Endothelial cell of umbilical vein (primary cell): ENCODE data around the gene DKK3. TPM values are rescaled to one million over a fixed set of nuclear protein-coding genes. Genes with fewer than 3 reads are reported as not detected.
A peak's percentile ranks its signal among the peaks of the same experiment; 100 is the strongest.

Experiments
- BruUV-seq: library from RNA; stranded (reverse); fragments of 400-500 nt; replicated peaks from 2 replicates; lab custom pipeline; 2021; lab: Mats Ljungman, UMichigan
- CTCF ChIA-PET: fragments of 300-600, 350-600 bp; sonication (Branson Sonifier 250); formaldehyde crosslinking; loops from one replicate; lab custom pipeline; 2021; ENCODE audit warnings: antibody characterized with exemption, inconsistent platforms; lab: Charles Lee
- POLR2A ChIA-PET: fragments of 300-600, 350-600 bp; sonication (Branson Sonifier 250); formaldehyde crosslinking; loops from one replicate; lab custom pipeline; 2021; ENCODE audit warnings: antibody characterized with exemption, inconsistent platforms; lab: Charles Lee
- DNase-seq: peaks from one replicate; pipeline ENCODE4 v3.0.0-alpha.2; 2011; ENCODE audit warnings: low read depth, low spot score
- FAIRE-seq: peaks from 2 replicates; lab custom pipeline; 2011; peaks lifted over from hg19 to GRCh38; lab: Jason Lieb, UNC
- H2AFZ ChIP-seq: 2 replicates; pipeline ENCODE4 v1.6.0; 2012; ENCODE audit warnings: low read depth, low read length, control low read depth, inconsistent platforms
- H3K27ac ChIP-seq: 2 replicates; pipeline ENCODE4 v1.5.1; 2011; ENCODE audit warnings: low read depth, mild to moderate bottlenecking, control low read depth, low read length, moderate library complexity; ENCODE audit not compliant: insufficient read depth
- H3K27me3 ChIP-seq, 2 experiments: 2 replicates each; pipeline versions ENCODE4 v1.6.0 to v1.6.1; 2011; ENCODE audit warnings: low read length in 2 of 2, mixed read lengths in 1 of 2; ENCODE audit not compliant: control insufficient read depth in 2 of 2, insufficient read depth in 2 of 2
- H3K36me3 ChIP-seq, 2 experiments: 2 replicates in 1 of 2; 3 replicates in 1 of 2; pipeline ENCODE4 v1.5.1; 2011; ENCODE audit warnings: low read length in 2 of 2, mild to moderate bottlenecking in 1 of 2, moderate library complexity in 1 of 2; ENCODE audit not compliant: control insufficient read depth in 2 of 2, insufficient read depth in 2 of 2; ENCODE audit errors: extremely low read depth in 1 of 2
- H3K4me1 ChIP-seq: 3 replicates; pipeline ENCODE4 v1.5.1; 2011; ENCODE audit warnings: mild to moderate bottlenecking, low read length; ENCODE audit not compliant: control insufficient read depth, insufficient read depth; ENCODE audit errors: extremely low read depth
- H3K4me2 ChIP-seq: 2 replicates; pipeline ENCODE4 v1.6.1; 2011; ENCODE audit warnings: low read length, control low read depth, mixed read lengths; ENCODE audit not compliant: insufficient read depth
- H3K4me3 ChIP-seq, 3 experiments: fragments of 200-600 bp in 1 of 3; sonication (generic), shearing (Covaris generic) in 1 of 3; replicated peaks in 1 of 3; 2 replicates each; pipeline ENCODE4 v1.5.1; 2011 to 2016; ENCODE audit warnings: control low read depth in 3 of 3, low read length in 3 of 3, mild to moderate bottlenecking in 2 of 3, inconsistent platforms in 1 of 3, low read depth in 1 of 3, moderate library complexity in 1 of 3; ENCODE audit not compliant: insufficient read depth in 1 of 3
- H3K79me2 ChIP-seq: 2 replicates; pipeline ENCODE4 v1.6.0; 2012; ENCODE audit warnings: low read length, inconsistent platforms; ENCODE audit not compliant: control insufficient read depth, insufficient read depth
- H3K9ac ChIP-seq: replicated peaks from 2 replicates; pipeline ENCODE3; 2011; ENCODE audit warnings: low read length, control low read depth; ENCODE audit not compliant: insufficient read depth; ENCODE audit errors: extremely low read depth
- H3K9me1 ChIP-seq: replicated peaks from 3 replicates; pipeline ENCODE4 v1.6.0; 2011; ENCODE audit warnings: mild to moderate bottlenecking, low read length; ENCODE audit not compliant: control insufficient read depth, insufficient read depth; ENCODE audit errors: extremely low read depth
- H3K9me3 ChIP-seq: replicated peaks from 2 replicates; pipeline ENCODE4 v1.5.1; 2012; ENCODE audit warnings: low read length, inconsistent platforms; ENCODE audit not compliant: control insufficient read depth, insufficient read depth
- H4K20me1 ChIP-seq: replicated peaks from 2 replicates; pipeline ENCODE3; 2011; ENCODE audit warnings: mild to moderate bottlenecking, low read length; ENCODE audit not compliant: control insufficient read depth, insufficient read depth; ENCODE audit errors: extremely low read depth
- EZH2 ChIP-seq: IDR thresholded peaks from 2 replicates; pipeline ENCODE4 v1.6.1; 2012; ENCODE audit warnings: borderline replicate concordance, low read depth, mild to moderate bottlenecking, moderate library complexity, low read length, inconsistent platforms; ENCODE audit not compliant: severe bottlenecking
- FOS ChIP-seq: IDR thresholded peaks from 2 replicates; pipeline ENCODE4 v1.6.1; 2011; ENCODE audit warnings: mild to moderate bottlenecking, low read length, moderate library complexity, borderline replicate concordance; ENCODE audit not compliant: insufficient read depth
- GATA2 ChIP-seq: IDR thresholded peaks from 2 replicates; pipeline ENCODE4 v1.7.0; 2011; ENCODE audit warnings: low read depth, mild to moderate bottlenecking, moderate library complexity, mixed read lengths, low read length; ENCODE audit not compliant: insufficient read length, insufficient read depth
- JUN ChIP-seq: IDR thresholded peaks from 2 replicates; pipeline ENCODE4 v1.6.1; 2011; ENCODE audit warnings: borderline replicate concordance, low read depth; ENCODE audit not compliant: insufficient read length, insufficient read depth
- MYC ChIP-seq: IDR thresholded peaks from one replicate; pipeline ENCODE4 v1.6.1; 2011; ENCODE audit warnings: mild to moderate bottlenecking, low read depth, low read length
- POLR2A ChIP-seq: IDR thresholded peaks from 2 replicates; pipeline ENCODE4 v1.6.1; 2012; ENCODE audit warnings: low read depth, mild to moderate bottlenecking, control low read depth, low read length
- POLR2AphosphoS5 ChIP-seq: IDR thresholded peaks from 2 replicates; pipeline ENCODE4 v1.6.1; 2012; ENCODE audit warnings: low read depth, mild to moderate bottlenecking, control low read depth, low read length, moderate library complexity; ENCODE audit not compliant: insufficient read depth
- dilution Hi-C: fragments of 300-500 bp; cut with MboI; formaldehyde crosslinking; loops from one replicate; pipeline ENCODE4 v1.15.0; 2019; ENCODE audit warnings: low sequenced_read_pairs; ENCODE audit not compliant: extremely low pct_ligation_motif_present
- intact Hi-C: fragments of 100-400 bp; cut with micrococcal nuclease; formaldehyde crosslinking; loops from one replicate; pipeline ENCODE4 v1.10.0; 2022
- polyA plus RNA-seq, 4 experiments: library from polyadenylated mRNA; depleted of rRNA in 3 of 4; stranded (reverse) in 3 of 4; unstranded in 1 of 4; fragments of >200 nt; gene quantifications; 2 replicates each; pipeline versions ENCODE4 v1.2.1 to v1.2.3, GENCODE V29; 2011 to 2012; ENCODE audit warnings: missing spikeins in 1 of 4
- total RNA-seq: library from RNA; stranded (reverse); gene quantifications from 2 replicates; pipeline ENCODE4 v1.2.3, GENCODE V29; 2021
- TF ChIP-seq, protein P1 (sequence below): IDR thresholded peaks from 2 replicates; pipeline ENCODE4 v1.6.1; 2011; ENCODE audit not compliant: insufficient read depth, insufficient read length
- TF ChIP-seq, protein P2 (sequence below), 2 donors: IDR thresholded peaks; 1 replicate in 1 of 2; 2 replicates in 1 of 2; pipeline ENCODE4 v1.5.1; 2011; ENCODE audit warnings: low read length in 2 of 2, mild to moderate bottlenecking in 2 of 2, moderate library complexity in 2 of 2, control low read depth in 1 of 2, inconsistent platforms in 1 of 2, low read depth in 1 of 2; ENCODE audit not compliant: insufficient read depth in 1 of 2; ENCODE audit errors: extremely low read depth in 1 of 2

The DKK3 gene
- total and polyA plus RNA-seq, 2 donors (not counting 3 experiments of a cell fraction or from before 2014, with no cell fraction given): 131 to 335 TPM

DNA sequence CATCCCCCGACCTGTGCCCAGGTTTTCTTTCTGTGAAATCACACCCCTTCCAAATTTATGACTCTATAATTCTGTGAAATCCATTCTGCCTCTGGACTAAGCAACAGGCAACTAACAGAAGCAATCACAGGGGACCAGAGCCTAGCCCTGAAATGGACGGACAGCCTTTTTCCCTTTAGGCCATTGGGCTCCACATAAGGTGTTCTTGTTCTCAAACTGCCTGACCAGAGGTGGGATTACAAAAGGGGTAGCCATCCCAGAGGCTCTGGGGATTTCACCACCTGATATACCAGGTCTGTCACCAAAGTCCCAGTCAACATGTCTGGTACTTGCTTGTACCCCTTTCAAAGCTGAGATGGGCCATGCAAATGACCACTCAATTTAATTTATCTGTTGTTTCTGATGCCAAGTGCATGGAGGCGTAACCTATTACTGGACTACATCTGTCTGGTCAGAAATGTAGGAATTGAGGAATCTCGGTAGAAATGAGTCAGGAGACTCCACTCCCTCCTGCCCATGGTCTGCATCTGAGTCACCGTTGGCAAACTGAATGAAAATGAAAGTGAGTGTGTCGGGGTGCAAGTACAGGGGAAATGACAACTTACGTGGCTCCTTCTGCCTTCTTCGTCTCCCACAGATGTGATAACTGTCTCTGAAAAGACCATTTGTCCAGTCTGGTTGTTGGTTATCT, 10.2 kb downstream of the DKK3 start:
- Histone ChIP-seq H3K4me2 (peak overlapping the region; percentile 90), H3K9me3 (no peaks in the 10 kb centered on the region), H3K9ac (peak overlapping the region; percentile 59), H3K27me3 (no peaks in the 10 kb centered on the region), H3K4me1 (peaks cover 22% of the 10 kb centered on the region), H3K27ac (peak overlapping the region; percentile 74), H3K79me2 (no peaks in the 10 kb centered on the region), H3K4me3 (peak overlapping the region in 2 of 3 experiments; percentile 8 to 33), H4K20me1 (no peaks in the 10 kb centered on the region), H2AFZ (peak overlapping the region; percentile 52), H3K9me1 (no peaks in the 10 kb centered on the region), H3K36me3 (peaks cover 4 to 27% of the 10 kb centered on the region in 2 experiments)
- intact Hi-C loops: loop anchor here (1.0 kb wide), 2 partner anchors 11 kb away; no protein-coding TSS in a partner anchor
- dilution Hi-C loops: no loop called here
- FAIRE-seq (peak; percentile 96), DNase-seq (peak; percentile 88)
- no TSS peak for BruUV-seq
- ChIA-PET POLR2A (no interaction called here), CTCF (interaction anchor here (1.2 to 1.5 kb wide), 2 partner anchors 19 to 46 kb away, joined by 3 to 5 read pairs; no protein-coding TSS in a partner anchor)
- TF ChIP-seq, protein P1, sequence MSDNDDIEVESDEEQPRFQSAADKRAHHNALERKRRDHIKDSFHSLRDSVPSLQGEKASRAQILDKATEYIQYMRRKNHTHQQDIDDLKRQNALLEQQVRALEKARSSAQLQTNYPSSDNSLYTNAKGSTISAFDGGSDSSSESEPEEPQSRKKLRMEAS: no peak
- TF ChIP-seq POLR2AphosphoS5 (peak; percentile 52), EZH2 (no peak), JUN (peak; percentile 84), POLR2A (no peak), GATA2 (no peak), FOS (peak; percentile 96), MYC (no peak)
- TF ChIP-seq, protein P2, sequence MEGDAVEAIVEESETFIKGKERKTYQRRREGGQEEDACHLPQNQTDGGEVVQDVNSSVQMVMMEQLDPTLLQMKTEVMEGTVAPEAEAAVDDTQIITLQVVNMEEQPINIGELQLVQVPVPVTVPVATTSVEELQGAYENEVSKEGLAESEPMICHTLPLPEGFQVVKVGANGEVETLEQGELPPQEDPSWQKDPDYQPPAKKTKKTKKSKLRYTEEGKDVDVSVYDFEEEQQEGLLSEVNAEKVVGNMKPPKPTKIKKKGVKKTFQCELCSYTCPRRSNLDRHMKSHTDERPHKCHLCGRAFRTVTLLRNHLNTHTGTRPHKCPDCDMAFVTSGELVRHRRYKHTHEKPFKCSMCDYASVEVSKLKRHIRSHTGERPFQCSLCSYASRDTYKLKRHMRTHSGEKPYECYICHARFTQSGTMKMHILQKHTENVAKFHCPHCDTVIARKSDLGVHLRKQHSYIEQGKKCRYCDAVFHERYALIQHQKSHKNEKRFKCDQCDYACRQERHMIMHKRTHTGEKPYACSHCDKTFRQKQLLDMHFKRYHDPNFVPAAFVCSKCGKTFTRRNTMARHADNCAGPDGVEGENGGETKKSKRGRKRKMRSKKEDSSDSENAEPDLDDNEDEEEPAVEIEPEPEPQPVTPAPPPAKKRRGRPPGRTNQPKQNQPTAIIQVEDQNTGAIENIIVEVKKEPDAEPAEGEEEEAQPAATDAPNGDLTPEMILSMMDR (IDR thresholded peaks at IDR 0.05; ENCODE audit: extremely low read depth in 1 of 2, insufficient read depth in 1 of 2, low read depth in 1 of 2, low read length in 2 of 2): no peak
